ENCODE measurements around the gene IRAK1BP1.

The IRAK1BP1 gene
- 2.7 to 12.6 (median 6.9) reads per million in 9 experiments for total RNA-seq

GRCh38 chr6:78867370-78868040, at the start of gene IRAK1BP1:
IRAK1BP1 (plus strand) TSS chr6:78867551; CDS start chr6:78867577, 26 bp downstream.
- Mint-ChIP-seq H3K36me3 (ENCODE audit: insufficient read depth) (no peaks in the 10 kb centered on the region), H3K27me3 (no peaks in the 10 kb centered on the region), H3K27ac (peak within 1 kb of the TSS; percentile 97), H3K9me3 (no peaks in the 10 kb centered on the region), H3K4me3 (peak within 1 kb of the TSS; percentile 99 to 100), H3K4me1 (ENCODE audit: low read depth in 2 of 2) (peaks cover 5 to 8% of the 10 kb centered on the region in 2 donors)
- peak; percentile 89 for ATAC-seq (replicated peaks)
- DNase-seq: peak; percentile 55 to 71 (median 57)

GRCh38 chr6:78824045-78824444, 43.3 kb upstream of the IRAK1BP1 start:
- no peaks in the 10 kb centered on the region for H3K36me3 Mint-ChIP-seq (ENCODE audit: insufficient read depth)
- H3K4me3 Mint-ChIP-seq: no peak overlapping the region
- peaks cover 7 to 10% of the 10 kb centered on the region in 2 donors for H3K27me3 Mint-ChIP-seq
- H3K4me1 Mint-ChIP-seq (ENCODE audit: low read depth in 2 of 2): no peaks in the 10 kb centered on the region
- DNase-seq (no peak), ATAC-seq (replicated peaks) (no peak)
- no peak overlapping the region for H3K27ac Mint-ChIP-seq
- H3K9me3 Mint-ChIP-seq: peaks cover 0 to 2% of the 10 kb centered on the region in 2 donors

- peaks cover 9 to 13% of the 10 kb centered on the region in 2 donors for H3K27me3 Mint-ChIP-seq
- ATAC-seq (replicated peaks): no peak
- H3K36me3 Mint-ChIP-seq (ENCODE audit: insufficient read depth): no peaks in the 10 kb centered on the region
- no peak for DNase-seq
- H3K4me1 Mint-ChIP-seq (ENCODE audit: low read depth in 2 of 2): no peaks in the 10 kb centered on the region
- no peak overlapping the region for H3K4me3 Mint-ChIP-seq
- H3K27ac Mint-ChIP-seq: no peak overlapping the region
- H3K9me3 Mint-ChIP-seq: no peaks in the 10 kb centered on the region
These were observed 37.9 kb upstream of the IRAK1BP1 start for GRCh38 chr6:78829407-78829806.

DNA sequence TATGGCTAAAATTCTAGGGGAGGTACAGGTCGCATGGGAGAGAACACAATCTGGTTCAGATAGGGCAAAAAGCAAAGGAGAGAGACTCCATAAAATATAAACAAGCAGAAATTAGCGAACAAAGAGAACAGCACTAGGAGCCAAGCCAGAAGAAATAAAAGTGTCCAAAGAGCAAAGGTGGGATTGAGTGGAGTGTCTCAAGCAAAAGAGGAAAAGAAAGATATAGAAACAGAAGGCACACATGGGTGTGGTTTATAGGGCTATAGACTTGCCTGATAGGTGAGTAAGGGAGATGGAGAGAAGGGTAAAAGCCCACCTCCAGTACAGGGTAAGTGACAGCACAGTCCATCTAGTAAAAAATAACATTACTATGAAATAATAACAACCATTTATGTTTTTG, 36.5 kb upstream of the IRAK1BP1 start:
- Mint-ChIP-seq H3K4me1 (ENCODE audit: low read depth in 2 of 2) (no peaks in the 10 kb centered on the region), H3K9me3 (no peaks in the 10 kb centered on the region), H3K27me3 (peaks cover 9 to 21% of the 10 kb centered on the region in 2 donors), H3K27ac (no peak overlapping the region), H3K36me3 (ENCODE audit: insufficient read depth) (no peaks in the 10 kb centered on the region), H3K4me3 (no peak overlapping the region)
- DNase-seq (no peak), ATAC-seq (replicated peaks) (no peak)

DNA sequence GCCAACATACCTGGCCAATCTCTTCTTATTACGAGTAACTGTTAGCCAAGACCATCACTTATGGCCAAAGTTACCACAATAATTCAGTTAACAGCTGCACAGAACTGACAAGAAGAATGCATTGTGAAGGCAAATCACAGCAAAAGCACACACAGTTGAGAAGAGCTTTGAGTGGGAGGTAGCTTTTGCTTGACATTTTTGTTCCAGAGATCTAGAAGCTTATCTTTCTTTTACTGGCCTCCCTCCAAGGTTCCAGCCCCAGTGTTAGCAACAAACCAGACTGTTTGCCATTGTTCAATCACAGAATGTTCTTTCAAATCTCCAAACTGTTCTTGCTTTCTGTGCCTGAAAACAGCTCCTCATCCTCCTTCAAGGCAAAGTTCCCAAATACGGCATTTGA, 35.9 kb upstream of the IRAK1BP1 start:
- DNase-seq (no peak), ATAC-seq (replicated peaks) (no peak)
- H3K27ac Mint-ChIP-seq: no peak overlapping the region
- H3K36me3 Mint-ChIP-seq (ENCODE audit: insufficient read depth): no peaks in the 10 kb centered on the region
- H3K9me3 Mint-ChIP-seq: no peaks in the 10 kb centered on the region
- no peaks in the 10 kb centered on the region for H3K4me1 Mint-ChIP-seq (ENCODE audit: low read depth in 2 of 2)
- peaks cover 10 to 21% of the 10 kb centered on the region in 2 donors for H3K27me3 Mint-ChIP-seq
- H3K4me3 Mint-ChIP-seq: no peak overlapping the region

DNA sequence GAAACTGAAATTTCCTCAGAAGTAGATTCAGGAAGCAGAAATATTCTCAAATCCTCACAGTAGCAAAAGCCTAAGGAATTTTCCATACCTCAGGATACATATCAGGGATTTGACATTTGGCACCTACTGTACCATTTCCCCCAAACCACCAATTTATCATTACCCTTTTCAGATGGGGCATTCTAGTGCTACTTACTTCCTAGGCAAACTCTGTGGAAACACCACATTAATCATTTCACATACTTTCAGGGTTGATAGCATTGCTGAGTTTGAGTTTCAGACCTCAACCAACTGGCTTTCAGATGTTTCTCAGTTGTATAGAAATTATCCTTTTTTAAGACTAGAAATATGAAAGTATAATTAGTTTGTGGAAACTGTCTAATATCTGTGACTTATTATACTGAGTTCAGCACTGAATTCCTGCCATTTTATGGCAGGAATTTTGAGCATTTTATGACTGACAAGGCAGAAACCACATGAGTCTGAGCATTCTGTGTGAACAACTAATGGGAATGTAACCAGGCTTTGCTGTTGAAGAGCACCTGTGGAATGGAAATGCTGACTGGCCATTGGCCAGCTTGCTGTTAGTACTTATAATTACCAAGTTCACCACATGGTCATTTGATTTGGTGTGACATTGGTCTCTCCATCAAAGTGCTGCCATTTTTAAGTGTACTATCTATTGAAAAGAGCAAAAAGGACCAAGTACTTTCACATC, 35.1 kb upstream of the IRAK1BP1 start:
- ATAC-seq (replicated peaks) (no peak), DNase-seq (no peak)
- Mint-ChIP-seq H3K27ac (no peak overlapping the region), H3K4me1 (ENCODE audit: low read depth in 2 of 2) (no peaks in the 10 kb centered on the region), H3K9me3 (no peaks in the 10 kb centered on the region), H3K36me3 (ENCODE audit: insufficient read depth) (no peaks in the 10 kb centered on the region), H3K4me3 (no peak overlapping the region), H3K27me3 (peaks cover 18 to 28% of the 10 kb centered on the region in 2 donors)

GRCh38 chr6:78835817-78836216, 31.5 kb upstream of the IRAK1BP1 start:
- Mint-ChIP-seq H3K4me3 (no peak overlapping the region), H3K36me3 (ENCODE audit: insufficient read depth) (no peaks in the 10 kb centered on the region), H3K27me3 (peaks cover 39 to 42% of the 10 kb centered on the region in 2 donors), H3K27ac (no peak overlapping the region), H3K4me1 (ENCODE audit: low read depth in 2 of 2) (no peaks in the 10 kb centered on the region), H3K9me3 (no peaks in the 10 kb centered on the region)
- no peak for ATAC-seq (replicated peaks)
- DNase-seq: no peak

GRCh38 chr6:78836598-78836997, 30.8 kb upstream of the IRAK1BP1 start:
- DNase-seq (no peak), ATAC-seq (replicated peaks) (no peak)
- peaks cover 36 to 37% of the 10 kb centered on the region in 2 donors for H3K27me3 Mint-ChIP-seq
- H3K9me3 Mint-ChIP-seq: no peaks in the 10 kb centered on the region
- H3K27ac Mint-ChIP-seq: no peak overlapping the region
- H3K36me3 Mint-ChIP-seq (ENCODE audit: insufficient read depth): no peaks in the 10 kb centered on the region
- H3K4me3 Mint-ChIP-seq: no peak overlapping the region
- no peaks in the 10 kb centered on the region for H3K4me1 Mint-ChIP-seq (ENCODE audit: low read depth in 2 of 2)

GRCh38 chr6:78841111-78841510, 26.2 kb upstream of the IRAK1BP1 start:
- Mint-ChIP-seq H3K4me1 (ENCODE audit: low read depth in 2 of 2) (no peaks in the 10 kb centered on the region), H3K27me3 (peaks cover 30 to 34% of the 10 kb centered on the region in 2 donors), H3K27ac (no peak overlapping the region), H3K36me3 (ENCODE audit: insufficient read depth) (no peaks in the 10 kb centered on the region), H3K4me3 (no peak overlapping the region), H3K9me3 (no peaks in the 10 kb centered on the region)
- no peak for DNase-seq
- no peak for ATAC-seq (replicated peaks)

DNA sequence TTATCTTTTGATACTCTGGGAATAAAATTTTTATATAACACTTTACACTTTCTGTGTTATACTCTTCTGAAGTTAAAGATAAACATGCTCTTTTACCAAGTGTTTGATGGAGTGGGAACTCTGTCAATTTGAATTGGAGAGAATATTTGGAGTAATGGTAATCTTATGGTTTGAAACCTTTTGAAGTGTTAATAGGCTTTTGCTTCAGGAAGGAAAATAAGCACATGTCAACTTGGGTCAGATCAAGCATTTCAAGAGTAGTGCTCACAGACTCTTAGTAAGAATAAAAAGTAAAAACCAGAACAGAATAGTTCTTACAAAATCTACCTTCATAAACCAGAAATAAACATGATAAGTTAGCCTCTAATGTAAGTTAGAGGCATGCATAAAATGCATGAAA, 24.4 kb upstream of the IRAK1BP1 start:
- Mint-ChIP-seq H3K27me3 (peaks cover 18 to 20% of the 10 kb centered on the region in 2 donors), H3K36me3 (ENCODE audit: insufficient read depth) (no peaks in the 10 kb centered on the region), H3K9me3 (no peaks in the 10 kb centered on the region), H3K4me1 (ENCODE audit: low read depth in 2 of 2) (no peaks in the 10 kb centered on the region), H3K4me3 (no peak overlapping the region), H3K27ac (no peak overlapping the region)
- ATAC-seq (replicated peaks) (no peak), DNase-seq (no peak)

GRCh38 chr6:78844899-78845298, 22.5 kb upstream of the IRAK1BP1 start:
- Mint-ChIP-seq H3K4me3 (no peak overlapping the region), H3K27me3 (peaks cover under 1% of the 10 kb centered on the region in 2 donors), H3K36me3 (ENCODE audit: insufficient read depth) (no peaks in the 10 kb centered on the region), H3K9me3 (no peaks in the 10 kb centered on the region), H3K27ac (no peak overlapping the region), H3K4me1 (ENCODE audit: low read depth in 2 of 2) (no peaks in the 10 kb centered on the region)
- no peak for DNase-seq
- no peak for ATAC-seq (replicated peaks)

DNA sequence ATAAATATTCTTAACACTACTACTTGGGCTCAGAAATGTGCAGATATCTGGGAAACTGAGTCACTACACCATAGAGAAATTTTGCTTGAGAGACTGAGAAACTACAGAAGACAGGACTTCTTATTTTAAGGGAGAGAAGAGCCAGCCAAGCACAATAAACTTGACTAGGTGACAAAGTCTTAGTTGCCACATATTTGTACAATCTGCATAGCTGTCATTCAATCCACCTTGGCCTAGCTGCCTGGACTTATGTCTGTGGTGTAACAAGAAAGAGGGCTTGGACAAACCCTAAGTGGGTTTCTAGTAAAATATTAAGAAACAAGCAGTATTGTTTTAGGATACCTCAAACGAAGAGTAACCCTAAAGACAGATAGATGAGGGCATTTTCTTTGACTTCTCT, 21.8 kb upstream of the IRAK1BP1 start:
- ATAC-seq (replicated peaks) (no peak), DNase-seq (no peak)
- no peaks in the 10 kb centered on the region for H3K9me3 Mint-ChIP-seq
- no peak overlapping the region for H3K4me3 Mint-ChIP-seq
- H3K4me1 Mint-ChIP-seq (ENCODE audit: low read depth in 2 of 2): no peaks in the 10 kb centered on the region
- no peaks in the 10 kb centered on the region for H3K36me3 Mint-ChIP-seq (ENCODE audit: insufficient read depth)
- H3K27ac Mint-ChIP-seq: no peak overlapping the region
- no peaks in the 10 kb centered on the region for H3K27me3 Mint-ChIP-seq

DNA sequence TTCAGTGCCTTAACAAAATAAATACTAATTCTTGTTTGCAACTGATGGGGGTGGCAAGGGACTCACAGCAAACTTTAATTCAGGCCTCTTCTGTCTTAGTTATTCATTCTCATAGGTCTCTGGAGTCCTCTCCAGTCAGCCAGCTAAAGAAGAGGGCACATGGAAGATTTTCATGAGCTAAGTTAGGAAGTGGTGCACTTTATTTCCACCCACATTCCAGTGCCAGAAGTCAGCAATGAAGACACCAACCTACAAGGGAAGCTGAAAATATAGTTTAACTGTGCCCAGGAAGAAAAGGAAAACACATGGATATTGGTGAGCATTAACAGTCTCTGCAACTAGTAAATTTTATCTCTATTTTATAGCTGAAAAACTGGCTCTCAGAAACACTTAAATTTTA, 16.7 kb upstream of the IRAK1BP1 start:
- no peak overlapping the region for H3K4me3 Mint-ChIP-seq
- no peak for ATAC-seq (replicated peaks)
- no peaks in the 10 kb centered on the region for H3K9me3 Mint-ChIP-seq
- no peak for DNase-seq
- no peaks in the 10 kb centered on the region for H3K36me3 Mint-ChIP-seq (ENCODE audit: insufficient read depth)
- peaks cover 0 to 4% of the 10 kb centered on the region in 2 donors for H3K27me3 Mint-ChIP-seq
- no peaks in the 10 kb centered on the region for H3K4me1 Mint-ChIP-seq (ENCODE audit: low read depth in 2 of 2)
- H3K27ac Mint-ChIP-seq: no peak overlapping the region

- ATAC-seq (replicated peaks) (no peak), DNase-seq (no peak)
- H3K36me3 Mint-ChIP-seq (ENCODE audit: insufficient read depth): no peaks in the 10 kb centered on the region
- H3K9me3 Mint-ChIP-seq: no peaks in the 10 kb centered on the region
- H3K4me1 Mint-ChIP-seq (ENCODE audit: low read depth in 2 of 2): no peaks in the 10 kb centered on the region
- H3K4me3 Mint-ChIP-seq: no peak overlapping the region
- H3K27ac Mint-ChIP-seq: no peak overlapping the region
- H3K27me3 Mint-ChIP-seq: peaks cover 0 to 9% of the 10 kb centered on the region in 2 donors
These were observed 16.2 kb upstream of the IRAK1BP1 start for GRCh38 chr6:78851156-78851555.

All from effector memory CD8-positive, alpha-beta T cell (primary cell).